OCI-LY3 (cell line): ENCODE results near the gene IL17B.

Experiments
- CTCF ChIP-seq: fragments of 200-600, 300-600 bp; sonication (generic); IDR thresholded peaks from 2 replicates; pipeline ENCODE4 v1.5.1; 2014; ENCODE audit warnings: antibody characterized with exemption, low read length, low read depth
- EZH2phosphoT487 ChIP-seq: fragments of 200-600 bp; shearing (Covaris generic); IDR thresholded peaks from 2 replicates; pipeline ENCODE4 v1.6.1; 2018; ENCODE audit warnings: antibody characterized with exemption, mixed run types, low read depth

- TF ChIP-seq CTCF (no peak), EZH2phosphoT487 (no peak)
Measured at GRCh38 chr5:149355688-149356087, 23.4 kb downstream of the IL17B start.
